Sigmoid colon (tissue), 4 donors: ENCODE data around the gene PRSS58.

Experiments
- EP300 ChIP-seq, 4 donors: sonication (generic); formaldehyde crosslinking; IDR thresholded peaks; one replicate each; pipeline ENCODE4 v1.6.1; 2017; ENCODE audit warnings: antibody characterized with exemption in 4 of 4
- POLR2A ChIP-seq, 2 donors: fragments of 450-650 bp; IDR thresholded peaks; one replicate each; pipeline ENCODE4 v1.6.1; 2016; ENCODE audit warnings: antibody characterized with exemption in 2 of 2, mild to moderate bottlenecking in 2 of 2, moderate library complexity in 2 of 2
- TF ChIP-seq, protein P1 (sequence below), 4 experiments: fragments of 450-650 bp in 3 of 4; fragments of 200-600 bp in 1 of 4; IDR thresholded peaks; one replicate each; pipeline ENCODE4 v1.5.1; 2016 to 2019; ENCODE audit warnings: antibody characterized with exemption in 4 of 4, mild to moderate bottlenecking in 3 of 4, moderate library complexity in 2 of 4

- no peak for TF ChIP-seq POLR2A (IDR thresholded peaks at IDR 0.05)
- TF ChIP-seq, protein P1, sequence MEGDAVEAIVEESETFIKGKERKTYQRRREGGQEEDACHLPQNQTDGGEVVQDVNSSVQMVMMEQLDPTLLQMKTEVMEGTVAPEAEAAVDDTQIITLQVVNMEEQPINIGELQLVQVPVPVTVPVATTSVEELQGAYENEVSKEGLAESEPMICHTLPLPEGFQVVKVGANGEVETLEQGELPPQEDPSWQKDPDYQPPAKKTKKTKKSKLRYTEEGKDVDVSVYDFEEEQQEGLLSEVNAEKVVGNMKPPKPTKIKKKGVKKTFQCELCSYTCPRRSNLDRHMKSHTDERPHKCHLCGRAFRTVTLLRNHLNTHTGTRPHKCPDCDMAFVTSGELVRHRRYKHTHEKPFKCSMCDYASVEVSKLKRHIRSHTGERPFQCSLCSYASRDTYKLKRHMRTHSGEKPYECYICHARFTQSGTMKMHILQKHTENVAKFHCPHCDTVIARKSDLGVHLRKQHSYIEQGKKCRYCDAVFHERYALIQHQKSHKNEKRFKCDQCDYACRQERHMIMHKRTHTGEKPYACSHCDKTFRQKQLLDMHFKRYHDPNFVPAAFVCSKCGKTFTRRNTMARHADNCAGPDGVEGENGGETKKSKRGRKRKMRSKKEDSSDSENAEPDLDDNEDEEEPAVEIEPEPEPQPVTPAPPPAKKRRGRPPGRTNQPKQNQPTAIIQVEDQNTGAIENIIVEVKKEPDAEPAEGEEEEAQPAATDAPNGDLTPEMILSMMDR (IDR thresholded peaks at IDR 0.05) = no peak
- TF ChIP-seq EP300 (IDR thresholded peaks at IDR 0.05) = no peak
Observed at GRCh38 chr7:142301923-142302550, 44.2 kb upstream of the PRSS58 start.
